Measurements from ENCODE around the gene NCOA7.
"Not testable (repeated sequence)": the region's sequence is repeated elsewhere in the genome, so short reads cannot be mapped to it uniquely, and the experiment has no call there.

Gene NCOA7

DNA sequence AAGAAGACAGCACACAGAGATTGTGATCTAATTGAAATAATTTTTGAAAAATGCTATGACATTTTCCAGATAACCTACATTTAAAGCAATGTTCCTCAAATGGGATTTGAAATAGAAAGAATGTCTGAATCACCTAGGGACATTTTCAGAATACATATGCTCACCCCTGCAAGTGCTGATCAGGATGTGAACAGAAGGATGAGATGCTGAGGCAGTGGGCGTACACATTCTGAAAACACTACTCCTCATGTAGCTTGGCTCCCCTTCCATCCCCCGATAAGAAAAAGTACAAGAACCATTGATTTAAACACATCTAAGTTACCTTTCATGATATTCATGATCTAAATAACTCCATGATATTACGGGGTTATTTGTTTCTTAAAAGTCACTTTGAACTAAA lies 136.0 kb downstream of the NCOA7 start:
- no peak for DNase-seq

DNA sequence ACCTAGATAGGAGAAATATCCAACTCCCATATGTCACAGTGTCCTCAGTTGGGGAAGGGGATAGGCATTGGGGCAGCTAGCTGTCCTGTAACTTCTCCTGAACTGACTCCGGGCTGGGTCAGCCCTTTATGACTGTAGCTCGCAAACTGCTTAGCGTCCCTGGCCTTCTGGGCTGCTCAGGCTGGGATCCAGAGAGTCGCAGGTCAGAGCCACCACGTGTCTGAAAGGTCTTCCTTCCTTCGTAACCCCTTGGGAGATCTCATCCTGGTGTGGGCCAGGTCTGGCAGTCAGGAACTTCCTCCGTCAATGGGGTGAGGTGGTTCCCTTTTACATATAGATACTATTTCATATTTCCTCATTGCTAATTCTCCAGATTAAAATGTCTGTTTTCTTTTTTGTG lies 137.0 kb downstream of the NCOA7 start:
- no peak for DNase-seq

DNA sequence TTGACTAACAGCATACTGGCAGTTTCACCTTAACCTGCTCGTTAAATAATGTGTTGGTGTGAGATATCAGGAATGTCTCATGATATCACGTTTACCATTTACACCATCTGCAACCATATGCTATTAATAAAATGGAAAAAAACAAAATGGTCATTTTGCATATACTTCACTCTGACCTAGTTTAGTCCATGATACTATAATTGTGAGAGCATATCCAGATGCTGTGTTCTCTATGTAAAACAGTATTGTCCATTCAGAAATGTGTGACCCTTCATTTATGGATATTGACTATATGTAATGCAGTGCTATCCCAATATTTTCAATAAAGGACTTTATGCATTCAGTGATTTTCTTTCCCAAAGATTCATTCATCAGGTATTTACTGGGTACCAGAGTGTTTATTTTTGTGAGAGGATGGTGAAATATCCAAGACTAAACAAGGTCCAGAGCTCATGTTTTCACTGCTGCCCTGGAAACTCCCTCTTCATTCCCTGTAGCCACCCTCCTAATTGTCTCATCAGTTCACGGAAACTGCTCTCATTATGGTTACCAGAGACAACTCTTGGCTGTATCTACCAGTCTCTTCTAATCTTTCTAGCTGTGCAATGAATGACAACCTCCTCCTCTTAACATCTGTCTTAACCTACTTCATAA lies 140.1 kb downstream of the NCOA7 start:
- DNase-seq = no peak

DNA sequence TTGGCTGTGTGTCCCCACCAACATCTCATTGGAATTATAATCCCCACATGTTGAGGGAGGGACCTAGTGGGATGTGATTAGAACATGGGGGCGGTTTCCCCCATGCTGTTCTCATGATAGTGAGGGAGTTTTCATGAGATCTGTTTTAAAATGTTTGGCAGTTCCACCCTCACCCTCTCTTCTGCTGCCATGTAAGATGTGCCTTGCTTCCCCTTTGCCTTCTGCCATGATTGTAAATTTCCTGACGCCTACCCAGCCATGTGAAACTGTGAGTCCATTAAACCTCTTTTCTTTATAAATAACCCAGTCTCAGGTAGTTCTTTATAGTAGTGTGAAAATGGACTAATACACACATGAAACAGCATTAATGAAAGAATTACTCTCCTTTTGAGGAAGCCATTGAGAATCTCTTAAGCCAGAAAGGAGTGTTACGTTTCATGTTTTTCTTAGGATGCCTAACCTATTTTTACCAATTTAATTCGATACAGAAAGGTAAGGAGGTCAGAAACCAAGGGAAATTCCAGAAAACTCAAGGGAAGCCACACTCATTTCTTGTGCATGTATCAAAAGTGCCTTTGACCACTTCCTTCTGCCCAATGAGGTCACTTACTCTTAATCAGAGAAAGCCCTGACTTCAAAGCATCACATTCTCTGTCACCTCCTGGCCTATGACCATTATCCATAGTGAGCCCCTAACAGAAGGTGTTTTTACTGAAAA lies 141.1 kb downstream of the NCOA7 start:
- no peak for DNase-seq

DNA sequence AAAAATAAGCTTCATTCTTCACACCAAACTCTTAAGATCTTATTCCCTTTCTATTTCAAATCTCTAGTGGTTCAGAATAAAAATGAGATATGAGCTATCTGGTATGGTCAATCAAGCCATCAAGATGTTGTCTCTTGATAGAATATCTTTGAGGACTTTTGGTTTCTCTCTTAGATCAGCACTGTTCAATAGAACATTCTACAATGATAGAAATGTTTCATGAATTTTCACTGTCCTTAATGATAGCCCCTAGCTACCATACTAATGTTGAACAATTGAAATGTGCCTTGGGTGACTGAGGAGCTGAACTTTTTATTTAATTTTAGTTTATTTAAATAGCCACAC lies 141.7 kb downstream of the NCOA7 start:
- no peak for DNase-seq

DNA sequence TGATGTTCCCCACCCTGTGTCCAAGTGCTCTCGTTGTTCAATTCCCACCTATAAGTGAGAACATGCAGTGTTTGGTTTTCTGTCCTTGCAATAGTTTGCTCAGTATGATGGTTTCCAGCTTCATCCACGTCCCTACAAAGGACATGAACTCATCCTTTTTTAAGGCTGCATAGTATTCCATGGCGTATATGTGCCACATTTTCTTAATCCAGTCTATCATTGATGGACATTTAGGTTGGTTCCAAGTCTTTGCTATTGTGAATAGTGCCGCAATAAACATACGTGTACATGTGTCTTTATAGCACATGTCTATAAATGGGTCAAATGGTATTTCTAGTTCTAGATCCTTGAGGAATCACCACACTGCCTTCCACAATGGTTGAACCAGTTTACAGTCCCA lies 144.8 kb downstream of the NCOA7 start:
- DNase-seq = not testable (repeated sequence)

DNA sequence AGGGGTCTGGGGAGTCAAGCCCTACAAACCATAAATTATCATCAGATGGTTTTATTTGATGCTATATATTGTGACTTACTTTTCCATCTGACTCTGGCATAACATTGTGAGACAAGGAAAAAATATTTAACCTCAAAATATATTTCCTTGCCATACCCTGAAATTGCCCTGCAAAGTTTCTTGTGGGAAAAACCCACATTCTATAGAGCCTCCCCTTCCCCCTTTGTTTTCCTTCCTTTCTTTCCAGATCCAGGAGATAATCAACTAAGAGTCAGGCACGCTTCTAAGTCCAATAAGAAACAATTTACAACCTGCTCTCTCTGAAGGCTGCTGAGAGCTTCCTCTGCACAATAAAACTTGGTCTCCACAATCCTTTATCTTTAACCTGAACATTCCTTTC lies 148.3 kb downstream of the NCOA7 start:
- DNase-seq = no peak

DNA sequence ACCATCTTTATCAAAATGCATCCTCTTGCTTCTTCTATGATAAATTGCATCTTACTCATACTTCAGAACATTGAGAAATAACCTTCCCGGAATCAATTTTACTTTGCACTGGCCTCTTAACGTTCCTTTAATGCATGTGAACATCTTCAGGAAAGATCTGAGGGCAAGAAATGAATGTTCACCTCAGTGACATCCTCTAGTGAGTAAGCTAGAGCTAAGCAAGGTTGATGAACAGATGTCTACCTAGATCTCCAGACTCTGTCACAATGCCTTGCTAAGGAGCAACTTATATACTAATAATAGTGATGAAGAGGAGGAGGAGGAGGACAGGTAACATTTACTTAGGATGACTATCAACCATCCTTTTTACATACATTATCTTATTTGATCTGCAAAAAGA lies 149.0 kb downstream of the NCOA7 start:
- DNase-seq = no peak

DNA sequence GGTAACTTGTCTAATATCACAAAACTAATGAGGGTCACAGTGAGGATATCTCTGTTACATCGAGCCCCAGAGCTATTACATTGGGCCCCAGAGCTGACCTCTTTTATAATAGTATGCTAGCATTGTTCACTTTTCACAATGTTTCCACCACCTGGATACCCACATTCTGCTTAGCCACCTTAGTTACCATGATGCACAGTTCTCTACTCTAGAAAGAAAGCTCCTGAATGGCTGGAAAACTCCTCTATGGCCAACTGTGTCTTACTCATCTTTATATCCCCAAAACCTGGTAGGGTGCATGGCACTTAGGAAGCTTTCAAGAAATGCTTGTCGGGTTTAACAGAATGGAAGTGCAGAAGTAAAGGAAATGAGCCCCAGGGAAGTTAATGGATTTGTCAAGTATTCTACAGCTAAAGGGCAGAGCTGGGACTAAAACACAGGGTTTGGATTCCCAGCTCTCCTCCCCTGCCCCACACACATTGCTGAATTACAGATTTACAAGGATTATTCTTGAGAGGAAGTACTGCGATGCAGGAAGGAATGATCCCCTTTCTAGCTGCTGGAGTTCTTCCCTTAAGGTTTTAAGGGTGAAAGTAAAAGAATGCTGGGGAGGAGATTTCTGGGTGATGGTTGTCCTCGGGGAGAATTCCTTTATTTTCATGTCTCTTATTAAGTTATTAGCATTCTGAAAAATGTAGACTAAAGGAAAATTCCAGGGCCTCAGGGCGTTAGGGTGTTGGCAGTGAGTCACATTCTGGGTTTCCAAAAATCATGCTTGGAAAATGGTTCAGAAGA lies 149.7 kb downstream of the NCOA7 start:
- DNase-seq = no peak

DNA sequence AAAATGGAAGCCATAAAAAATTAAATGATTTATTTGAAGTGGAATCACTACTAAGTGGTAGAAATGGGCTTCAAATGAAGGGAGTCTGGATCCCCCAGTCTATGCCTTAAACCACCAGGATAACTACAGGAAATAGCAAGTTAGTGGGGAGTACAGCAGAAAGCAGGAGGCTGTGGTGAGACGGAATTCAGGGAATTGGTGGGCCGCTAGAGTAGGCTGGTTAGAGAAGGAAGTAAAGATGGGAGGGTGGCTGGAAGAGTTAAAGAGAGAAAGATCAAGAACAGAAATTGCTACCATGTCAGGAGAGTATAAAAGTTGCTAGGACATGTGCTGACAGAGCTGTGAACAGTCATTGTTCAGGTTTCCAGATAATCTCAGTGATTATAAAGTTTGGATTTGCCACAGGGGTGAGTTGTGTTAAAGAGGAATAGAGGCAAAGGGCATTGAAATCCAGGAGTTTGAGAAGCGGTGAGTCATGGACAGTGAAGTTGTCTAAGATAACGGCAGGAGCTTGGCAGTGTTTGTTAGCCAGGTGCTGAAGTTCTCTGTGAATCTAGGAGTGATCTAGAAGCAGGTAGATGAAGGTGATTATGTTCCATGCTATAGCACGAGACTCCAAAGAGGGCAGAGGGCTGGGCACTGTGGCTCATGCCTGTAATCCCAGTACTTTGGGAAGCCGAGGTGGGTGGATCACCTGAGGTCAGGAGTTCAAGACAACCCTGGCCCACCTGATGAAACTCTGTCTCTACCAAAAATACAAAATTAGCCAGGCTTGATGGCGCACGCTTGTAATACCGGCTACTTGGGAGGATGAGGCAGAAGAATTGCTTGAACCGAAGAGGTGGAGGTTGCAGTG lies 152.1 kb downstream of the NCOA7 start:
- no peak for DNase-seq

DNA sequence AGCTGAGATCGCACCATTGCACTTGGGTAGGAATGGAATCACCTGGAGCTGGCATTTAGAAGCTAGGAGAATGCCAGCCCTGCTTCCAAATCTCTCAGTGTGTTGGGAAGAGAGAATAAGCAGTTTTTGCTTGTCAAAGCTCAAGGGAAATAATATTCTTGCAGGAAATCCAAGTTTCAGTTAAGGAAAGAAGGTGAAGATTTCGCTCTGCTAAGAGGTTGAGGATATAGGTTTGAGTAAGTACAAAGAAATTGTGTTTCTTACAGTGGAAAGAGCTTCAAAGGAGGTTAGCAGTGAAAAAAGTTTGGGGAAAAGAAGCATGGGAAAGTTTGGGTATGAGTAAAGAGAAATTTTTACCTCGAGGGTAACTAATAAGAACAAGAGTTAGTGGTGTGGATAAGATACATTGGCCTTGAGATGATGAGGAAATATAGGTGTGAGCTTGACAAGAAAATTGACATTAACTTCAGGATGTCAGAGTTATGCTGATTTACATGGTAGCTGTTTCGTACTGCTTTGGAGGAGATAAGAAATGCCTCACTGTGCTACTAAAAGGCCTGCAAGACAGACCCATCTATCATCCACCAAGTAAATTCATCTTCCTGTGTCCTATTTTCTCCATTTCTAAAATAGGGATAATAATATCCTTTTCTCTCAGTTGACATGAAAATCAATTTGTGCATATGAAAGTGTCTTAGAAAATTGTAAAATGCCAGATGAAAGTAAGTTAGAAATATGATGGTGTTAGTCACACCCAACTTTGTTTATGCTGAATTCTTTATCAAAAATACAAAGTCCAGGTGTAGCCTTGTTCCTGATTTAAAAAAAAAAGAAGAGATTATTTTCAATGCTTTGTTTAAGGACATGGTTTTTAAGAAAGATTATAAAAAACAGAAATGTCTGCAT lies 153.0 kb downstream of the NCOA7 start:
- no peak for DNase-seq

DNA sequence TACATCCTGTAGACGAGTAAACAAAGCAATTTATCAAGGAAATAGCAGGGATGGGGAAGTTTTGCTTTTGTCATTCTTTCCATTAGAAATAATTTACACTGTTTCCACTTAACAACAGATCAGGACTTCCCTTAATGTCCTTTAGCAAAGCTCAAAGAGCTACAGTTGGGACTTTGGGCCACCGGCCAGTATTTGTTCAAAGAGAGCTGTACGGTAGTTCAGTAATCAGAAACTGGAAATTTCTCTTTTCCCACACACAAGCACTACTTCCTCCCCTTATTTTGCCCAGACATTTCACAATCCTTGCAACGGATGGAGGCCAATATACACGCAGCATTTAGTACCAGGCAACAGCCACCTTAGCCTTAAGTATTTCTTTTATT lies 153.7 kb downstream of the NCOA7 start:
- DNase-seq = no peak

DNA sequence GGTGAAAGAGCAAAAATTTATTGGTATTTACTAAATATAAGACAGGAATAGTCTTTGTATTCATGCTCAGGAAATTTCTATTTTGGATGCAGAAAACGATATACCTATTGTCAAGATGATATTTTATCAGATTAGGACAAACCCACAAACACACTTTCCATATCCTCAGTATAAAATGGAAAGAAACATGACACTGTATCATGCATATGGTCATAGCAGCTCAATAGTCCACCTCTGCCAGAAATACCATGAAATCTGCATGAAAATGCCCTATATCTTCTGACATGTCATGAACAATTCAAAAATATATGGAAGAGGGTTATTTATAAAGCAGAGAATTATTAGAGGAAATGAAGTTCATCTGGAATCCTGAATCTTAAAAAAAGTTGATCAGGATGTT lies 154.1 kb downstream of the NCOA7 start:
- DNase-seq = no peak

DNA sequence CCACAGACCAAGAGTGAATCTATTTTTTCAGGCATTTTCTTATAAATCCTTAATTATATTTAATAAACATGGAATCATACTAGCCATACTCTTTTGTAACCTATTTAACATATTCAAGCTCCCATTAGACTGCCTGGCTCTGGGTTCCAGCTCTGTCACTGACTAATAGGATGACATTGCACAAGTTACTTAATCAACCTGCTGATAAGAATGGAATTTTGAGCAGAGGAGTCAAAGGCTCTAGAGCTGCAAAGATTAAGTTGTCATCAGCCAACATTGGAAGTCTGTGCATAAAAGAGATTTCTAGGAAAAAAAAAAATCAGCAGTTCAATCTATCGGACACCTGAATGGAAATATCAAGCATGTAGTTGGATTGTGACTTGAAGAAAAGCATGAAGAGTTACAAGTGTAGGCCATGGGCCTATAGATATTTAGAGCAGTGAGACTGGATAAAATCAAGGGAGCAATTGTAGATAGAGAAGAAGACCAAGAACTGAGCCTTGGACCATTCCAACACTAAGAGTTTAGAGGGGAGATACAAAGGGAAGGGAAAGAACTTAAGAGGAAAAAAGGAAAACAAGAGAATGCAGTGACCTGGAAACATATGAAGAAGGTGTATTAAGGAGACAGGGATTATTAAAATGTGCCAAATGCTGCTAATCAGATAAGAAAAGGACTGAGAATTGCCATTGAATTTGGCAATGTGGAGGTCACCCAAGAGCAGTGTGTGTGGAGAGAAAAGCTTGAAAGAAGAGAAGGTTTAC lies 154.8 kb downstream of the NCOA7 start:
- DNase-seq = no peak

DNA sequence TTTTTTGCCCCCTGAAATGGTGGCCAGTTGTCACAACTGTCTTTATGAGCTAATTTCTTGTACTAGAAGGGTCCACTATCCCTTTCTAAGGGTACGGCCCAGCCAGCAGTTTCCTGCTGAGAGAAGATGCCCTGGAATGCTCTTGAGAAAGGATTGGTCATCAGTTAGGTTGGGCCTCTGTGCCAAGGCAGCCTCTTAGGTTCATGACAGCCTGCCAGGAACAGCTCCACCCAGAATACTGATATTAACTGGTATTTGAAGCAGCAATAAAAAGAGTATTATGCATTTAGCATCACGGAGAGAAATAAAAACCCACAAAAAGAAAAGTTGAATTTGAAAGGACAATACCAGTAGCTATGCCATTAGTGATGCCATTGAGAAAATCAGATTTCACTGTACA lies 156.9 kb downstream of the NCOA7 start:
- DNase-seq = no peak

DNA sequence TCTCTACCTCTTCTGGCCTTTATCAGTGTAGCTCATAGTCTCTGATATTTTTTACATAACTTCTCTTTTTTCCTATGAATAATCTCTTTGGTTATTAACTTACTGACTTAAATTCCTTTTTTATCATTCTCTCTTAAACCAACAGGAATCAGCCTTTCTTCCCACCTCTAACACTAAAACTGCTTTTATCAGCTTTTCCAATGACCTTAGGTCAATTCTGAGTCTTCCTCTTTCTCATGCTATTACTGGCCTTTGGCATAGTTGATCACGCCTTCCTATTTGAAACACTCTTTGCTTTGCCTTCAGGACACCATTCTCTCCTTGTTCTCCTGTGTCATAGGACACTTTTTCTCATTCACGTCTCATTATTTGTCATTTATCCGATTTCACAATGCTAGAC lies 157.7 kb downstream of the NCOA7 start:
- DNase-seq = no peak

DNA sequence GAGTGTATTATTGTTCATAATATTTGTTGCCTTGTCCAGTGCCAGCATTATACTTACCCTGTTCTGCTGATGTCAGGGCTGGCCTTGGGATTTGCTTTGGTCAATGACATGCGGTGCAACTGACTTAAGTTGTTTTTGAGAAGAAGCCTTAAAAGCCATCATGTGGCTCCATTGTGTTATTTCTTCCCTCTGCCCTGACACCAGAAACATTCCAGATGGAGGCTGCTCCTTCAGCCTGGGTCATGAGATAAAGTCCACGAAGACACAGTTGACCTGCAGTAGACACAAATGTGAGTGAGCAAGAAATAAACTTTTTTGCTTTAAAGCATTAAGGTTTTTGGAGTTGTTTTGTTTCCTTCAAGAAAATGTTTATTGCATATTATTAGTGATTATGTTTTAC lies 158.3 kb downstream of the NCOA7 start:
- no peak for DNase-seq

DNA sequence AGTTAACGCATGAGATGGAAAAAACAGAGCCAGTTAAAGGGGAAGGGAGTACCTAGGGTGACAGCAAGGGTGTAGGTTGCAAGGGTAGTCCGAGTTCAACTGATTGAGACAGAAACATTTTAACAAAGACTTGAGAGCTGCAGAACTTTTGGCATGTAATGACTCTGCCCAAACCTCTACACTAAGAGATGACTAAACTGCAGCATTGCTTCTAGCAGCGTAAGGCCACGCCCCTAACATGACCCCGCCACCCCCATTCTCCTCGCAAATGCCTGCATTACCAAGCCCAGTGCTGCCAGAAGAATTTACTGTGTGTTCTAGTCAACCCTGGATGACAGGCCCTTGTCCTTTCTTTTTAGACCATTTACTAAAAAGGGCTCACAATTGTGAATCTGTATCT lies 159.5 kb downstream of the NCOA7 start:
- no peak for DNase-seq

DNA sequence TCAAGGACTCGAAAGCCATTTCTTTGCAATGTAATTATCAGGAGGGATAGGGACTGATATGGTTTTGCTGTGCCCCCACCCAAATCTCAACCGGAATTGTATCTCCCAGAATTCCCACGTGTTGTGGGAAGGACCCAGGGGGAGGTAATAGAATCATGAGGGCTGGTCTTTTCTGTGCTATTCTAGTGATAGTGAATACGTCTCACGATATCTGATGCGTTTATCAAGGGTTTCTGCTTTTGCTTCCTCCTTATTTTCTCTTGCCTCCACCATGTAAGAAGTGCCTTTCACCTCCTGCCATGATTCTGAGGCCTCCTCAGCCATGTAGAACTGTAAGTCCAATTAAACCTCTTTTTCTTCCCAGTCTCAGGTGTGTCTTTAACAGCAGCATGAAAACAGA lies 160.0 kb downstream of the NCOA7 start:
- DNase-seq = not testable (repeated sequence)

DNA sequence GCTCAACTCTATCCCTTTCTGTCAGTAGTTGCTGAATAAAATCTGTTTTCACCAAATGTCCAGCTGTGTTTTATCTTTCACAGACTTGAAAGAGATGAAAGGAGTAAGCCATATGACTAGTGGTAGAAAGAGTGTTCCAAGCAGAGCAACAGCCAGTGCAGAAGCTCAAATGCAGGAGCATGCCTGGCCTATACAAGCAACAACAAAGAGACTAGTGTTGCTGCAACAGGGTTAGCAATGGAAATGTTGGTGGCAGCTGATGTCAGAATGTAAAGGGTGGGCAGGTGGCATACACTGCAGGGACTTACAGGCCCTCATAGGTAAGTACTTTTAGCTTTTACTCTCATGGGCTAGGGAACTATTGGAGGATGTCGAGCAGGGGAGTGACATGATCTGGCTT lies 160.6 kb downstream of the NCOA7 start:
- no peak for DNase-seq

DNA sequence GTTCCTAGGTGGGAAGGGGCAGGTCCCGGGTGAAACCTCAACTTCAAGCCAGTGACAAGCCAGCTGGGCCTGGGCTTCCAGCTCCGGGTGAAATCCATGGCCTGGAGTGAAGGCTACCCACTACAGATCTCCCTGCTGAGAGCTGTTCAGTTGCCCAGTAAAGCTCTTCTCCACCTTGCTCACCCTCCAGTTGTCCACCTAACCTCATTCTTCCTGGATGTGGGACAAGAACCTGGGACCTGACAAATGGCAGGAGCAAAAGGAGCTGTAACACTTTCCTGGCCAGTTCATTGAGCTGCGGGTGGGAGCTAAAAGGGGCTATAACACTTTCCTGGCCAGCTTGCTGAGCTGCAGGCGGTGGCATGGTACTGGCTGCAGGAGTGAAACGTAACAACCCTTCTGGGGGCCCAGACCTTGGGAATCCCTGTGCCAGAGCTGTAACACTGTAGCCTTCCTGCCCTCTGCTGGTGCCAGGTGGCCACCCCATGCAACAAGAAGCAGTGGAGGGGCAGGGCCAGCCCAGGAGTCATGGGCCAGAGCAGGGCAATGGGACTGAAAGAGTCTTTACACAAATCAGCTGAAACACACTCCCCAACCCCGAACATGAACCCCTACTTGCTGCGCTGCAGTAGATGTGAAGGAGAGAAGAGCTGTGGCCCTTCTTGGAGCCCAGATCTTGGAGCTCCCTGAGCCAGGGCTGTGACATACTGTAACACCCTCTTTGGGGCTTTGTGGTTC lies 162.2 kb downstream of the NCOA7 start:
- no peak for DNase-seq

Measured in NCI-H1105 (cell line).